ENCODE results near the gene COL4A1.
"Not testable (repeated sequence)": the region's sequence is repeated elsewhere in the genome, so short reads cannot be mapped to it uniquely, and the experiment has no call there.

COL4A1 gene

GRCh38 chr13:110128546-110128945, 178.4 kb downstream of the COL4A1 start:
- no peak for FAIRE-seq

- no peak for FAIRE-seq
Measured at GRCh38 chr13:110127986-110128511, 178.9 kb downstream of the COL4A1 start.

- FAIRE-seq = no peak
Measured at GRCh38 chr13:110126391-110126961, 180.5 kb downstream of the COL4A1 start.

- no peak for FAIRE-seq
Measured at GRCh38 chr13:110125613-110126272, 181.2 kb downstream of the COL4A1 start.

- FAIRE-seq = no peak
Measured at GRCh38 chr13:110125157-110125556, 181.8 kb downstream of the COL4A1 start.

GRCh38 chr13:110124201-110124940, 182.6 kb downstream of the COL4A1 start:
- no peak for FAIRE-seq

- no peak for FAIRE-seq
Measured at GRCh38 chr13:110123041-110123809, 183.7 kb downstream of the COL4A1 start.

GRCh38 chr13:110121422-110122083, 185.4 kb downstream of the COL4A1 start:
- no peak for FAIRE-seq

GRCh38 chr13:110119935-110120905, 186.7 kb downstream of the COL4A1 start:
- FAIRE-seq = no peak

- FAIRE-seq = no peak
Measured at GRCh38 chr13:110118106-110118505, 188.9 kb downstream of the COL4A1 start.

GRCh38 chr13:110116072-110116487, 190.9 kb downstream of the COL4A1 start:
- no peak for FAIRE-seq

- no peak for FAIRE-seq
Measured at GRCh38 chr13:110115591-110115990, 191.4 kb downstream of the COL4A1 start.

- no peak for FAIRE-seq
Measured at GRCh38 chr13:110114316-110114715, 192.6 kb downstream of the COL4A1 start.

- no peak for FAIRE-seq
Measured at GRCh38 chr13:110113284-110113764, 193.6 kb downstream of the COL4A1 start.

- FAIRE-seq = not testable (repeated sequence)
Measured at GRCh38 chr13:110112379-110112778, 194.6 kb downstream of the COL4A1 start.

- no peak for FAIRE-seq
Measured at GRCh38 chr13:110110783-110111182, 196.2 kb downstream of the COL4A1 start.

GRCh38 chr13:110109910-110110309, 197.0 kb downstream of the COL4A1 start:
- no peak for FAIRE-seq

- FAIRE-seq = no peak
Measured at GRCh38 chr13:110109140-110109783, 197.7 kb downstream of the COL4A1 start.

GRCh38 chr13:110108348-110109139, 198.4 kb downstream of the COL4A1 start:
- FAIRE-seq = no peak
